Caco-2 (cell line): Measurements from ENCODE around the gene ATG7. TPM values are rescaled to one million over a fixed set of nuclear protein-coding genes. Genes with fewer than 3 reads are reported as not detected.
"Not testable (repeated sequence)": the region's sequence is repeated elsewhere in the genome, so short reads cannot be mapped to it uniquely, and the experiment has no call there.

Source experiments
- BruUV-seq: library from RNA; stranded (reverse); fragments of 400-500 nt; replicated peaks from 2 replicates; lab custom pipeline; 2021; lab: Mats Ljungman, UMichigan
- CTCF ChIA-PET: fragments of 300-600 bp; sonication (Branson Sonifier 250); formaldehyde crosslinking; loops from one replicate; lab custom pipeline; 2022; ENCODE audit warnings: antibody characterized with exemption; lab: Charles Lee
- POLR2A ChIA-PET: fragments of 300-600 bp; sonication (Branson Sonifier 250); formaldehyde crosslinking; loops from one replicate; lab custom pipeline; 2022; ENCODE audit warnings: antibody characterized with exemption; lab: Charles Lee
- DNase-seq, 2 experiments: peaks; one replicate each; pipeline versions ENCODE4 v3.0.0 to v3.0.0-alpha.2; 2020 to 2022
- H3K27me3 ChIP-seq: replicated peaks from 2 replicates; pipeline ENCODE4 v1.6.0; 2011; ENCODE audit warnings: low read length; ENCODE audit not compliant: control insufficient read depth, insufficient read depth
- H3K36me3 ChIP-seq: 2 replicates; pipeline ENCODE4 v1.5.1; 2011; ENCODE audit warnings: low read length; ENCODE audit not compliant: control insufficient read depth, insufficient read depth
- H3K4me1 ChIP-seq: fragments of 250-450 bp; sonication (Bioruptor Pico); 2 replicates; pipeline ENCODE4 v1.5.1; 2020; ENCODE audit warnings: mild to moderate bottlenecking
- H3K4me3 ChIP-seq: 2 replicates; pipeline ENCODE4 v1.5.1; 2011; ENCODE audit warnings: low read depth, mild to moderate bottlenecking, control low read depth, low read length
- H3K9me3 ChIP-seq: fragments of 250-450 bp; sonication (Bioruptor Pico); 2 replicates; pipeline ENCODE4 v1.5.1; 2020; ENCODE audit warnings: mild to moderate bottlenecking, moderate library complexity
- H3K27ac Mint-ChIP-seq: one replicate; pipeline ENCODE4 v1.8.0; 2022; ENCODE audit warnings: mixed read lengths; ENCODE audit not compliant: unreplicated experiment
- H3K27me3 Mint-ChIP-seq: one replicate; pipeline ENCODE4 v1.8.0; 2022; ENCODE audit warnings: mixed read lengths; ENCODE audit not compliant: insufficient read depth, unreplicated experiment
- H3K36me3 Mint-ChIP-seq: one replicate; pipeline ENCODE4 v1.8.0; 2022; ENCODE audit warnings: mild to moderate bottlenecking, mixed read lengths; ENCODE audit not compliant: insufficient read depth, unreplicated experiment
- H3K4me1 Mint-ChIP-seq: one replicate; pipeline ENCODE4 v1.8.0; 2022; ENCODE audit warnings: low read depth, mixed read lengths; ENCODE audit not compliant: unreplicated experiment
- H3K4me3 Mint-ChIP-seq: one replicate; pipeline ENCODE4 v1.8.0; 2022; ENCODE audit warnings: mild to moderate bottlenecking, moderate library complexity, mixed read lengths; ENCODE audit not compliant: unreplicated experiment
- H3K9me3 Mint-ChIP-seq: one replicate; pipeline ENCODE4 v1.8.0; 2022; ENCODE audit warnings: mixed read lengths; ENCODE audit not compliant: unreplicated experiment
- intact Hi-C: fragments of 100-400 bp; cut with micrococcal nuclease; formaldehyde crosslinking; loops from one replicate; pipeline ENCODE4 v1.10.0; 2022; ENCODE audit not compliant: unreplicated experiment
- total RNA-seq: library from RNA; stranded (reverse); gene quantifications from 2 replicates; pipeline ENCODE4 v1.2.3, GENCODE V29; 2022
- TF ChIP-seq, protein P1 (sequence below), 2 experiments: fragments of 200-600 bp in 1 of 2; IDR thresholded peaks; 1 replicate in 1 of 2; 2 replicates in 1 of 2; pipeline versions ENCODE4 v1.5.1 to v1.8.0; 2011 to 2022; ENCODE audit warnings: antibody characterized with exemption in 1 of 2, control low read depth in 1 of 2, inconsistent platforms in 1 of 2, low read depth in 1 of 2, low read length in 1 of 2, mild to moderate bottlenecking in 1 of 2, moderate library complexity in 1 of 2; ENCODE audit not compliant: insufficient read depth in 1 of 2, severe bottlenecking in 1 of 2, unreplicated experiment in 1 of 2

ATG7 gene
- total RNA-seq, 1 experiment from 2014 or later = 24.4 TPM

DNA sequence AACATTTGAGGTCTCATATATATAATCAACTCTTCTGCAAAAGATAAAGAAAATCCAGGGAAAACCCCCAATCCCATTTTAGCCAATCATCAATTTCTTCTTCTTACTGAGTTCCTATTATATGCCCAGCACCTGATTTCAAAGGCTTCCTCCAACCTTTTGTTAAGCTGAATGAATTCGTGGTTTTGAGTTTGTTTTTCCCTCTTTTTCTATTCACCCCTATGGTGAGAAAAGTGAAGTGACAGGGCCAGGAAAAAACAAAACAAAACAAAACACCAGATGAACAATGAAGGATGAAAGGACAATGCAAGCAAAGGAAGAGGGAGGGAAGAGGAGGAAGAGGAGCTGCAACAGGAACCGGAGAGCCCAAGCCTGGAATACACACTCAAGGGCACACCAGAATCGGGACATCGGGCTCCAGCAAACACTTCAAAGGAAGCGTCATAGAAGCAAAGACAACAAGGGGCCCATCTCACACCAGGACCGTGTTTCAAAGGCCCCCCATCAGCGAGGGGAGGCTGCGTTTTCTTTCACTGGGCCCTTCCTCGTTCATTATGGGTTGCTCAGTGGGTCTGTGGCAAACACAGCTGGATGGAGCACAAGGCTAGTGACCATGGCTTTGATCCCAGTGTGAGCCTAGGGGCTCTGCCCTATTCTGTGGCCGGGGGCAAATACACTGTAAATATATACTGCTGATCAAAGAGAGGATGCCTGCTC lies 321.3 kb downstream of the ATG7 start:
- intact Hi-C loops = no loop called here
- no peak for DNase-seq
- Histone ChIP-seq H3K27me3 (no peaks in the 10 kb centered on the region), H3K4me3 (no peak overlapping the region), H3K36me3 (0 out of 2 replicates have a peak, but pooled peaks cover 2% of the 10 kb centered on the region), H3K4me1 (0 out of 2 replicates have a peak, but pooled peaks cover 11% of the 10 kb centered on the region), H3K9me3 (no peaks in the 10 kb centered on the region)
- Mint-ChIP-seq H3K27me3 (no peaks in the 10 kb centered on the region), H3K9me3 (peaks cover 14% of the 10 kb centered on the region), H3K36me3 (peaks cover 29% of the 10 kb centered on the region), H3K27ac (peak overlapping the region; percentile 86), H3K4me3 (no peak overlapping the region), H3K4me1 (peaks cover 25% of the 10 kb centered on the region)
- ChIA-PET POLR2A (no interaction called here), CTCF (no interaction called here)
- no TSS peak for BruUV-seq
- TF ChIP-seq, protein P1, sequence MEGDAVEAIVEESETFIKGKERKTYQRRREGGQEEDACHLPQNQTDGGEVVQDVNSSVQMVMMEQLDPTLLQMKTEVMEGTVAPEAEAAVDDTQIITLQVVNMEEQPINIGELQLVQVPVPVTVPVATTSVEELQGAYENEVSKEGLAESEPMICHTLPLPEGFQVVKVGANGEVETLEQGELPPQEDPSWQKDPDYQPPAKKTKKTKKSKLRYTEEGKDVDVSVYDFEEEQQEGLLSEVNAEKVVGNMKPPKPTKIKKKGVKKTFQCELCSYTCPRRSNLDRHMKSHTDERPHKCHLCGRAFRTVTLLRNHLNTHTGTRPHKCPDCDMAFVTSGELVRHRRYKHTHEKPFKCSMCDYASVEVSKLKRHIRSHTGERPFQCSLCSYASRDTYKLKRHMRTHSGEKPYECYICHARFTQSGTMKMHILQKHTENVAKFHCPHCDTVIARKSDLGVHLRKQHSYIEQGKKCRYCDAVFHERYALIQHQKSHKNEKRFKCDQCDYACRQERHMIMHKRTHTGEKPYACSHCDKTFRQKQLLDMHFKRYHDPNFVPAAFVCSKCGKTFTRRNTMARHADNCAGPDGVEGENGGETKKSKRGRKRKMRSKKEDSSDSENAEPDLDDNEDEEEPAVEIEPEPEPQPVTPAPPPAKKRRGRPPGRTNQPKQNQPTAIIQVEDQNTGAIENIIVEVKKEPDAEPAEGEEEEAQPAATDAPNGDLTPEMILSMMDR (IDR thresholded peaks at IDR 0.05; ENCODE audit: insufficient read depth in 1 of 2, low read depth in 1 of 2, low read length in 1 of 2, severe bottlenecking in 1 of 2, unreplicated experiment in 1 of 2) = no peak

DNA sequence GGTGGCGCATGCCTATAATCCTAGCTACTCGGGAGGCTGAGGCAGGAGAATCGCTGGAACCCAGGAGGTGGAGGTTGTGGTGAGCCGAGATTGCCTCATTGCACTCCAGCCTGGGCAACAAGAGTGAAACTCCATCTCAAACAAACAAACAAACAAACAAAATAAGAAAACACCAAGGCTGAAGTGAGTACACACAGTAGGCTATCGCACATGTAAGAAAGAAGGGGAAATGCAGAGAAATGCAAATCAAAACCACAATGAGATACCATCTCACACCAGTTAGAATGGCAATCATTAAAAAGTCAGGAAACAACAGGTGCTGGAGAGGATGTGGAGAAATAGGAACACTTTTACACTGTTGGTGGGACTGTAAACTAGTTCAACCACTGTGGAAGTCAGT lies 322.8 kb downstream of the ATG7 start:
- peaks cover 15% of the 10 kb centered on the region for H3K4me1 ChIP-seq
- H3K36me3 ChIP-seq, H3K9me3 ChIP-seq, CTCF ChIA-PET, H3K27me3 ChIP-seq, H3K27ac Mint-ChIP-seq, BruUV-seq, H3K4me3 Mint-ChIP-seq, H3K4me3 ChIP-seq, POLR2A ChIA-PET, DNase-seq, H3K27me3 Mint-ChIP-seq, intact Hi-C loops: not testable (repeated sequence)
- peaks cover 29% of the 10 kb centered on the region for H3K36me3 Mint-ChIP-seq
- peaks cover 24% of the 10 kb centered on the region for H3K4me1 Mint-ChIP-seq
- H3K9me3 Mint-ChIP-seq = peaks cover 17% of the 10 kb centered on the region

- Histone ChIP-seq H3K9me3 (no peaks in the 10 kb centered on the region), H3K4me3 (no peak overlapping the region), H3K36me3 (no peaks in the 10 kb centered on the region), H3K4me1 (peaks cover 17% of the 10 kb centered on the region), H3K27me3 (no peaks in the 10 kb centered on the region)
- Mint-ChIP-seq H3K36me3 (peaks cover 39% of the 10 kb centered on the region), H3K27ac (no peak overlapping the region), H3K9me3 (peaks cover 17% of the 10 kb centered on the region), H3K4me1 (peaks cover 32% of the 10 kb centered on the region), H3K27me3 (no peaks in the 10 kb centered on the region), H3K4me3 (no peak overlapping the region)
- ChIA-PET POLR2A (no interaction called here), CTCF (no interaction called here)
- intact Hi-C loops = no loop called here
- no peak for DNase-seq
- TF ChIP-seq, protein P1 (IDR thresholded peaks at IDR 0.05; ENCODE audit: insufficient read depth in 1 of 2, low read depth in 1 of 2, low read length in 1 of 2, severe bottlenecking in 1 of 2, unreplicated experiment in 1 of 2) = no peak
- no TSS peak for BruUV-seq
Observed at GRCh38 chr3:11596387-11596786, 324.2 kb downstream of the ATG7 start.
